Chondrocyte (in vitro differentiated cells): ENCODE results near the gene OCRL. TPM values are rescaled to one million over a fixed set of nuclear protein-coding genes. Genes with fewer than 3 reads are reported as not detected.

ENCODE experiments used
- DNase-seq: peaks from one replicate; pipeline ENCODE4 v3.0.0; 2021; ENCODE audit warnings: mixed read lengths, low spot score
- H3K27ac Mint-ChIP-seq: one replicate; pipeline ENCODE4 v1.8.0; 2021; ENCODE audit warnings: mild to moderate bottlenecking, moderate library complexity, mixed read lengths; ENCODE audit not compliant: unreplicated experiment
- H3K27me3 Mint-ChIP-seq: 2 replicates; pipeline ENCODE4 v1.8.0; 2021; ENCODE audit warnings: low read depth, mixed read lengths
- H3K36me3 Mint-ChIP-seq: 2 replicates; pipeline ENCODE4 v1.8.0; 2021; ENCODE audit warnings: low read depth, mixed read lengths
- H3K4me1 Mint-ChIP-seq: 2 replicates; pipeline ENCODE4 v1.8.0; 2021; ENCODE audit warnings: low read depth, mild to moderate bottlenecking, mixed read lengths
- H3K4me3 Mint-ChIP-seq: one replicate; pipeline ENCODE4 v1.8.0; 2021; ENCODE audit warnings: mild to moderate bottlenecking, moderate library complexity, mixed read lengths; ENCODE audit not compliant: unreplicated experiment
- H3K9me3 Mint-ChIP-seq: 2 replicates; pipeline ENCODE4 v1.8.0; 2021; ENCODE audit warnings: low read depth, mixed read lengths
- total RNA-seq: library from RNA; stranded (reverse); gene quantifications from 3 replicates; pipeline ENCODE4 v1.2.1, GENCODE V29; 2021
- TF ChIP-seq, protein P1 (sequence below): fragments of 200-600 bp; sonication (generic); IDR thresholded peaks from 2 replicates; pipeline ENCODE4 v1.5.0; 2021; ENCODE audit warnings: antibody characterized with exemption, mild to moderate bottlenecking, moderate library complexity

The OCRL gene
- total RNA-seq, 1 donor from 2014 or later: 58.9 TPM

GRCh38 chrX:129516402-129516801 lies 23.7 kb upstream of the OCRL start:
- TF ChIP-seq, protein P1, sequence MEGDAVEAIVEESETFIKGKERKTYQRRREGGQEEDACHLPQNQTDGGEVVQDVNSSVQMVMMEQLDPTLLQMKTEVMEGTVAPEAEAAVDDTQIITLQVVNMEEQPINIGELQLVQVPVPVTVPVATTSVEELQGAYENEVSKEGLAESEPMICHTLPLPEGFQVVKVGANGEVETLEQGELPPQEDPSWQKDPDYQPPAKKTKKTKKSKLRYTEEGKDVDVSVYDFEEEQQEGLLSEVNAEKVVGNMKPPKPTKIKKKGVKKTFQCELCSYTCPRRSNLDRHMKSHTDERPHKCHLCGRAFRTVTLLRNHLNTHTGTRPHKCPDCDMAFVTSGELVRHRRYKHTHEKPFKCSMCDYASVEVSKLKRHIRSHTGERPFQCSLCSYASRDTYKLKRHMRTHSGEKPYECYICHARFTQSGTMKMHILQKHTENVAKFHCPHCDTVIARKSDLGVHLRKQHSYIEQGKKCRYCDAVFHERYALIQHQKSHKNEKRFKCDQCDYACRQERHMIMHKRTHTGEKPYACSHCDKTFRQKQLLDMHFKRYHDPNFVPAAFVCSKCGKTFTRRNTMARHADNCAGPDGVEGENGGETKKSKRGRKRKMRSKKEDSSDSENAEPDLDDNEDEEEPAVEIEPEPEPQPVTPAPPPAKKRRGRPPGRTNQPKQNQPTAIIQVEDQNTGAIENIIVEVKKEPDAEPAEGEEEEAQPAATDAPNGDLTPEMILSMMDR: no peak
- peaks cover 45% of the 10 kb centered on the region for H3K4me1 Mint-ChIP-seq
- no peaks in the 10 kb centered on the region for H3K9me3 Mint-ChIP-seq
- H3K27ac Mint-ChIP-seq: no peak overlapping the region
- no peak for DNase-seq
- no peak overlapping the region for H3K4me3 Mint-ChIP-seq
- H3K36me3 Mint-ChIP-seq: peaks cover 14% of the 10 kb centered on the region
- no peaks in the 10 kb centered on the region for H3K27me3 Mint-ChIP-seq

- peaks cover 44% of the 10 kb centered on the region for H3K4me1 Mint-ChIP-seq
- H3K4me3 Mint-ChIP-seq: no peak overlapping the region
- peaks cover 4% of the 10 kb centered on the region for H3K36me3 Mint-ChIP-seq
- no peaks in the 10 kb centered on the region for H3K27me3 Mint-ChIP-seq
- no peak for DNase-seq
- H3K9me3 Mint-ChIP-seq: no peaks in the 10 kb centered on the region
- TF ChIP-seq, protein P1: no peak
- no peak overlapping the region for H3K27ac Mint-ChIP-seq
Measured at GRCh38 chrX:129520151-129520550, 19.9 kb upstream of the OCRL start.

GRCh38 chrX:129522184-129523078 lies 17.6 kb upstream of the OCRL start:
- TF ChIP-seq, protein P1: peak; percentile 65
- no peak for DNase-seq
- Mint-ChIP-seq H3K27me3 (no peaks in the 10 kb centered on the region), H3K4me3 (peak overlapping the region; percentile 85), H3K4me1 (peaks cover 38% of the 10 kb centered on the region), H3K36me3 (no peaks in the 10 kb centered on the region), H3K27ac (peak overlapping the region; percentile 87), H3K9me3 (no peaks in the 10 kb centered on the region)

- DNase-seq: no peak
- Mint-ChIP-seq H3K9me3 (no peaks in the 10 kb centered on the region), H3K4me3 (peak within 1 kb of the TSS; percentile 85), H3K36me3 (no peaks in the 10 kb centered on the region), H3K27ac (peak within 1 kb of the TSS; percentile 92), H3K4me1 (peaks cover 34% of the 10 kb centered on the region), H3K27me3 (no peaks in the 10 kb centered on the region)
- TF ChIP-seq, protein P1: no peak
Measured at GRCh38 chrX:129523079-129523911, 16.8 kb upstream of the OCRL start, which contains the start of gene SMARCA1. SMARCA1 (minus strand) TSS chrX:129523490; CDS start chrX:129523370, 120 bp downstream.

DNA sequence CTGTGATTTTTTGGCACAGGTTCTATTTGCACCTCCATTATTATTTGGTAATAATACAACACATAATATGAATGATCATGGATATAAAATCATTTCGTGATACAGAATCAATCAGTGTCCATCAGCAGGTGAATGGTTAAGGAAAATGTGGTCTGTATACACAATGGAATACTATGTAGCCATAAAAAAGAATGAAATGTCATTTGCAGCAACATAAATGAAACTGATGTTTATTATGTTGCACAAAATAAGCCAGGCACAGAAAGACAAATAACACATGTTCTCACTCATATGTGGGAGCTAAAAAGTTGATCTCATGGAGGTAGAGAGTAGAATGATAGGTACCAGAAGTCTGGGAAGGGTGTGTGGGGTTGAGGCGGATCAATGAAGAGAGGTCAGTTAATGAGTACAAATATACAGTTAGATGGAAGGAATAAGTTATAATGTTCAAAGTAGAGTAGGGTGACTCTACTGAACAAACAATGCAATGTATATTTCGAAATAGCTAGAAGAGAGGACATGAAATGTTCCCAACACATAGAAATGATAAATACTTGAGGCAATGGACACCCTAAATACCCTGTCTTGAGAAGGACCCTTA lies 15.7 kb upstream of the OCRL start:
- Mint-ChIP-seq H3K27ac (no peak overlapping the region), H3K36me3 (no peaks in the 10 kb centered on the region), H3K4me1 (peaks cover 28% of the 10 kb centered on the region), H3K27me3 (no peaks in the 10 kb centered on the region), H3K4me3 (peak overlapping the region; percentile 85), H3K9me3 (no peaks in the 10 kb centered on the region)
- TF ChIP-seq, protein P1: no peak
- DNase-seq: no peak
